Hematopoietic multipotent progenitor cell treated with erythropoietin and hydrocortisone succinate and interleukin-3 and kit ligand, for 4 days (in vitro differentiated cells): Measurements from ENCODE around the gene RBM17.
A peak's percentile ranks its signal among the peaks of the same experiment; 100 is the strongest.
"Not testable (repeated sequence)": the region's sequence is repeated elsewhere in the genome, so short reads cannot be mapped to it uniquely, and the experiment has no call there.

Experiments used
- DNase-seq: peaks from one replicate; pipeline ENCODE4 v3.0.0-alpha.2; 2015

RBM17 gene

GRCh38 chr10:6140141-6140841, 51.5 kb downstream of the RBM17 start:
- peak; percentile 35 for DNase-seq

GRCh38 chr10:6140965-6141295, 52.1 kb downstream of the RBM17 start:
- no peak for DNase-seq

DNA sequence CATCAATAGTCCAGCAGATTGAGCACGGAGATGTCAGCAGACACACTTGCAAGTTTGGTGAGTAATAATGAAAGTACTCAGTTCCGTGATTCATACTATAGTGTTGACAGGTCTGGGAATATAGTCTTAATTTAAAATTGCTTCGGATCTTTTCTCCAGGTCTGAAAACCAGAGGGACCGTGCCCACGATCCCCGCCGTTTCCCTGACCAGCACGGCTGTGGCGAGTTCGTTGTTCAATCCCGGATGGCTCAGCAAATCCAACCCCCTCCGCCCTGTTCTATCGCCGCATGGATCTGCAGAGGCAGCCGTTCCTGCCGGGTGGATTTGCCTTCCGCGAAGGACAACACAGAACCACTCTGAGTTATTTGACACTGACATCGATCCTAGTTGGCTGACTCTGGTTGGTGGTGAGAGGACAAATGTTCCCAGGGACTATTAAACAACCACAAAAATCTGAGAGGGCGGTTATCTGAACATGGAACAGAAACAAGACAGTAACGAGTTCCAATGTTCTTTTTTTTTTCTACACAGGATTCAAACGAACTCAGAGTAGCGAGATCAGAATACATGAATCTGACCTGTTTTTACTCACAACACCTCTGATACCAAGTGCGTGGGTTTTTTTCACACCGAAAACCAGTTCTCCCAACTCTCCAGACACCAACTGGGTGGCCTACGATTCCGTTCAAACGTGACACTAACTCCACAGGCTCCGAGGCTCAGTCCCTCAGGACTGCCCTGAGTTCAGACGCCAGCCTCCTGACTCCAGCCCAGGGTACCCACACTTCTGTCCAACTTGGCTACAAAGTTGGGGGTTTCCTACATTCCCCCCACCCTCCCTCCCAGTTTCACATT, 52.7 kb downstream of the RBM17 start:
- no peak for DNase-seq

GRCh38 chr10:6142186-6142585, 53.4 kb downstream of the RBM17 start:
- not testable (repeated sequence) for DNase-seq

GRCh38 chr10:6142644-6143043, 53.8 kb downstream of the RBM17 start:
- no peak for DNase-seq

DNA sequence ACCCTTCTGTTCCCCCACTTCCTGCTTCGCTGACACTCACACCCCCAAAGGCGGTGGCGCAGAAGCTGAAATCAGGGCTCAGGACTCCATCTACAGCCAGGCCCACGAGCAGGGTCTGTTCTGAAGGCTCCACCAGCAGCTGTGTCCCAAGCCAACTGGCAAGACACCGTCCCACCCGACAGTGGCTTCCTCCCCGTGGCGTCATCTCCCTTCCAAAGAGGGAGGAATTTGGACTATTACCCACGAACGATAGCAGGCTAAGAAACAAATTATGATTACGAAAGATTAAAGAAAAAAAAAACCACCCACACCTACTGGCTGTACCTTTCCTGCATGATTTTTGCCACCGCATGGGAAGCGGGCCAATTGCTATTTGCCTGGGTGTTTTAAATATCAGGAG, 54.3 kb downstream of the RBM17 start:
- DNase-seq, result no peak

GRCh38 chr10:6144406-6145165, 55.8 kb downstream of the RBM17 start:
- peak; percentile 95 for DNase-seq

DNA sequence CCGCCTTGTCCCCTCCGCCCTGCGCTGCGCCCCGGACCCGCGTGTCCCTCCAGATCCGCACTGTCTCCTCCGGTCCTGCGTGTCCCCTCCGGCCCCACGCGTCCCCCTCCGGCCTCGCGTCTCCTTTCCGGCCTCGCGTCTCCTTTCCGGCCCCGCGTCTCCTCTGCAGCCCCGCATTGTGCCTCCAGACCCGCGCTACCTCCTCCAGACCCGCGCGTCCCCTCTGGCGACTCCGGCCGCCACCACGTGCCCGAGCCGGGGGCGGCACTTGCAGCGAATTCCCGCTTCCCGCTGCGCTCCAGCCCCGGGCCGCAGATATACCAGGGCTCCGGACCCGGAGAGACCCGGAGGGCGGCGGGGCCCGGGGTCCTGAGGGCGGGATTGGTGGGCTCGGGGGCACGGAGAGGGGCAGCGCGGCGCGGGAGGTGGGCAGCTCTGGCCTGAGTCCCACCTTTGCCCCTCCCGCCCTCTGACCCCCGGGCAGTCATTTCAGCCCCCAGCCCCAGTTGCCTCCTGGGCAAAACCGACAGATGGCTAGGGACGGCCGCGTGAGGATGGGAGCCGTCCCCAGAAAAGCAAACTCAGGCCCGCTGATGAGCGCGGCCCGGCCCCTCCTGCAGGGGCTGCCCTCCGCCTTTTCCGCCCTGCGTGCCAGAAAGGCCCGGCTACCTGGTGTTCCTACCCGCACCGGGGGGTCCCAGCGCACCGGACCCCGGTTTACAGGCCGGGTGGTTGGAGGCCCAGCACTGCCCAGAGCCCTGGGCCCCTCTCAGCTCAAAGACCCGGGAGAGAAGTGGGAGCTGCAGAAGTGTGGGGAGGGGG, 56.5 kb downstream of the RBM17 start:
- DNase-seq, result peak; percentile 53

DNA sequence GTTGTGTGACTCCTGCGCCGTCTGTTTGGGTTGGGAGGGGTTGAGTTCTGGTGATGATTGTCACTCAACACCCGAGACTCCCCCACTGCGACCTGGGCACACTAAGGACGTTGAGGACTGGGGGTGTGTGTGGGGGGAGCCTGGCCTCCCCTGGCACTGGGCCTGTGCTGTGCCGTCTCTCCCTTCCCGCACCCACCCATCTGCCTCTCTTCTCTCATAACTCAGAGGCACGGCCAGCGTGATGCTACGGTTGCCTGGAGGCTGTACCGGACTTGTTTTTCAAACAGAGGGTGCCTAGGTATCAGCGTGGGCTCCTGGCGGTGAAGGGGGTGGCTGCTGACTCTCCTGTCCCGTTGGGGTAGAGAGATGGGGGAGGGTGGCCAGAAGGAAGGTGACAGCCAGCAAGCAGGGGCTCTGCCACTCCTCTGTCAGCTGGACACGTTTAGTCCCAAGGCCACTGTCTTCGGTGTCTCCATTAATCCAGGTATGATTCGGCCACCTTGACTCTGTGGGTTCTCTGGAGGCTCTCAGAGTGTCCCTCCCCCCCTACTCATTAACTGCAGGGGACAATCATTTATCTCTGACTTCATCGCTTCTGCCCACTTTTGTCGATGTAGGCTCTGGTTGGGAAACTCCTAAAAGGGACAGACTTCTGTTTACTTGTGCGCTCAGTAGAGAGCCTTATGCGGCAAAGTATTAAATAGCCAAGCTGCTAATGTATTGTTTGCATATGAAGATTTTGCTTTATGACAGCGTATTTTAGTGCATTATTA, 57.4 kb downstream of the RBM17 start:
- DNase-seq, result no peak

DNA sequence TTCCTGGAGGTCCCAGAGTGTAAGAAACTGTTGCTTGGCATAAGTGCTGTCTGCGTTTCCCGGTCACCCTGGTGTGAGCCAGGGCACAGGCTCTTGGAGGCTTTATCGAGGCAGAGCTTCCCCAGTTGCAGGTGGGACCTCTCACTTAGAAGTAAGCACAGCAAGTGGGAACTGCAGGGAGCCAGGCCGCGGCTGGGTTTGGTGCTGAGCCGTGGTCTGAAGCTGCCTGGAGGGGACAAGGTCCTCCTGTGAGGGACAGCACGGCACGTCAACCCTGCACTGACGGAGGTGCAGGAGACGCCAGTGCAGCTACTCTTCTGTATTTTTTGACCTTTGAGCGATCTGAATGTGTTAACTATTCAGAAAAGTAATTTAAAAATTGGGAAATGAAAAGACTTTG, 58.1 kb downstream of the RBM17 start:
- DNase-seq, result no peak

GRCh38 chr10:6148251-6148701, 59.4 kb downstream of the RBM17 start:
- DNase-seq, result peak; percentile 84

DNA sequence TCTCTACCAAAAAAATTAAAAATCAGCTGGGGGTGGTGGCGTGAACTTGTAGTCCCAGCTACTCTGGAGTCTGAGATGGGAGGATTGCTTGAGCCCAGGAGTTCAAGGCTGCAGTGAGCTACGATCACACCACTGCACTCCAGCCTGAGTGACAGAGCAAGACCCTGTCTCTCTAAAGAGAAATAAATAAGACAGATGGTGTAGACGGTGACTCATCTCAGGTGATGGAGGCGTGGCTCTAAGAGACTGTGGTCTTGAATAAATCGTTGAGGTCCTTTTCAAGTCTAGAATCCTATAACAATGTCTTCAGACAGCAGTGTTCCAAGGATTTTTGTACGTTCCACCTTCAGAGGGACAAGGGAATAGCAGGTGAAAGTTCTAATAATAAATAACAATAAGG, 60.1 kb downstream of the RBM17 start:
- DNase-seq, result no peak

DNA sequence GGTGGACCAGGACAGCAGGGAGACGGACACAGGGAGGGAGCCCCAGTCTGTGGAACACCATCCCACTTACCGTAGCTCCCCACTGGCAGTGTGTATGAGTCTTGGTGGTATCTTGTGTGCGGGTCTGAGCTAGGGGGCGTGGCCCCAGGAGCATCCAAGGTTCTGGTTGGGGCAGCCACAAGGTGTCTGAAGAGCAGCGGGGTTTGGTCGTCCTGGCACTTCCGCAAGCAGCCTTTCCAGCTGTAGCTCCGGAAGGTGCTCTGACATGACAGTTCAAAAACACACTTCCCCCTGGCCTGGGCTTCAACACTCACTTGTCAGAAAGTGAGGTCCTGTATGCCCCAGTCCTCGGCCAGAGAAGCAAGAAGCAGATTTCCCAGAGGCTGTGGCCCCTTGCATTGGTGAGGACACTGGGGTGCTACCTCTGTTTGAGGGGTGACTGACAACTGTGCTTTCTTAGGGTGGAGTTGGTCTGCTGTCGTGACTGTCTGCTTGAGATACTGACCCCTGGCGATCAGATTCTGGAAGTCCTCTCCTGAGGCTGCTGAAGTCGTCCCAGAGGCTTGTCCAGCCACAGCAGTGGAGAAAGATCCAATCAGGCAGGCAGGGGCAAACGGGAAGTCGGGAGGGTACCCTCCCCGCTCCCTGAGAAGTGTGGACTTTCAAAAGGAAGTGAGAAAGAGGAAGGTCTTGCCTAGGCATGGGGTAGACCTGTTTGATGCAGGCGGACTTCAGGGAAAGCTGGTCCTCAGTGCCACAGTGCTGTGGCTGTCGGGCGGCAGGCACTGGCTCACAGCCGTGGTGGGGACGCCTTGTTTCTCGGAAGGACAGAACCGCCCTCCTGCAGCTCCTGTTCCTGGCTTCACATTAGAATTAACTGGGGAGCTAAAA, 62.5 kb downstream of the RBM17 start:
- DNase-seq, result peak; percentile 91

GRCh38 chr10:6153845-6154244, 65.0 kb downstream of the RBM17 start:
- DNase-seq, result no peak

DNA sequence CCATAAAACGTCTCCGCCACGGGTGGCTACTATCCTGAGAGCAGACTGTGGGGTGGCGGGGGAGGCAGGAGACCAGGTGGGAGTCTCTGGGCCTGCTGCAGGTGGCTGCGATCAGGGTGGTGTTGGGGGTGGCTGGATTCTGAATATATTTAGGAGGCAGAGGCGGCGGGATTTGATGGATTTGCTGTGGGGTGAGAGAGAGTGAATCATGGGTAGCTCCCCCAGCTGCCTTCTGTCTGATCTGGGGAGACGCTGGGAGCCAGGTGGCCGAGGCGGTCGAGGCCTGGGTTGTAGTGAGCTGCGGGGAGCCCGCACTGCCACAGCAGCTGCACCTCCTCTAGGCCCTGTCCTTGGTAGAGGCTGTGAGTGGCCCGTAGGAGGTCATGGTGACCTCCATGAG, 65.7 kb downstream of the RBM17 start:
- DNase-seq, result no peak

DNA sequence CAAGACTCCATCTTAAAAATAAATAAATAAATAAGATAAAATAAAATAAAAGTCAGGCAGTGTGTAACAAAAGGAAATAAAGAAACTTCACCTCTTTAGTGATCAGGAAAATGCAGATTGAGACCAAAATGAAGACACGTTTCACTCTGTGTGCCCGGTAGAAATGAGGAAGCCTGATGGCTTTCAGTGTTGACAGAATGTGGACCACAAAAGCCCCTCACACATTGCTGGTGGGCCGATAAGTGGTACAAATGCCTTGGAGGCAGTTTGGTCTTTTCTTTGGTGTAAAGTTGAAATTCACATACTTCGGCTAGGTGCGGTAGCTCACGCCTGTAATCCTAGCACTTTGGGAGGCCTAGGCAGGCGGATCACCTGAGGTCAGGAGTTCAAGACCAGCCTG, 69.4 kb downstream of the RBM17 start:
- DNase-seq, result peak; percentile 34

DNA sequence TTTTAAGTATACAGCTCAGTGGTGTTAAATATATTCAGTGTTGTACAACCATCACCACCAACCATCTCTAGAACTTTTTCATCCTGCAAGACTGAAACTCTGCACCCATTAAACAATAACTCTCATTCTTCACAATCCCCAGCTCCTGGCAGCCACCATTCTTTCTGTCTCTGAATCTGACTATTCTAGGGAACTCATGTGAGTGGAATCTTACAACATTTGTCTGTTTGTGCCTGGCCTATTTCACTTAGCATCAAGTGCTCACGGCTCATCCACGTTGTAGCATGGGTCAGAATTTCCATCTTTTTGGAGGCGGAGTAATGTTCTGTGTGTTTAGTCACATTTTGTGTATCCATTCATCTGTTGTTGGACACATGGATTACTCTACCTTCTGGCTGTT, 73.1 kb downstream of the RBM17 start:
- no peak for DNase-seq

DNA sequence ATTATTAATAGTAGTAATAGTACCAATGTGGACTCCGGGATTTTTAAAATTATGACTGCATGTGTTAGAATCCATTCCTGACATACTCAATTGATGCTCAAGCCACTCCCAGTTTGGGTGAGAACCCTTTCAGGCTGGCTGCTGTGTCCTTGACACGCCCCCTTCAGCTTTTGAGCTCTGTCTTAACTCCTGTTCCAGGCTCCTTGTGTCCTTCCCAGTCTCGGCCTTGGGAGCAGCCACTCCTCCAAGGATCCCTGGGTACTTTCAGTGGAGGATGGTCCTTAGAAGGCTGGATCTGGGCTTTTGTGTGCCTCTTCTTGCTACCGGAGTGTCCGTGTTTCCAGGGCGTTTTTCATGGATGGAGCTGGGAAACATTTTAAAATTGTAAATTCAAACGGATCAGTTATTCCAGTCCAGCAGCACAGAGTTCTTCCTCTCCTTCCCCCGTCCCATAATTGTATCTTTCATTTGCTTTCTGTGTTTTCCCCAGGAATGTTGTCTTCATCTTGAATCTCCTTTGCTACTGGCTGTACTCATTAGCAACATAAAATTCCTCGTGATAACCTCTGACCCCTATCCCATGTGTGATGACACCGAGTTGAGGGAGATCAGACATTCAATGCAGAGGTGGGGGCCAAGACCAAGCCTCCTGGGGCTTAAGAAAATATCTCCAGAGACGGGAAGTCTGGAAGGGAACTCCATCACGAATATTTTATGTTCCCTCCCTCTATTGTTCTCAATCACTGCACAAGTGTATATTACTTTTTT, 73.9 kb downstream of the RBM17 start:
- no peak for DNase-seq

DNA sequence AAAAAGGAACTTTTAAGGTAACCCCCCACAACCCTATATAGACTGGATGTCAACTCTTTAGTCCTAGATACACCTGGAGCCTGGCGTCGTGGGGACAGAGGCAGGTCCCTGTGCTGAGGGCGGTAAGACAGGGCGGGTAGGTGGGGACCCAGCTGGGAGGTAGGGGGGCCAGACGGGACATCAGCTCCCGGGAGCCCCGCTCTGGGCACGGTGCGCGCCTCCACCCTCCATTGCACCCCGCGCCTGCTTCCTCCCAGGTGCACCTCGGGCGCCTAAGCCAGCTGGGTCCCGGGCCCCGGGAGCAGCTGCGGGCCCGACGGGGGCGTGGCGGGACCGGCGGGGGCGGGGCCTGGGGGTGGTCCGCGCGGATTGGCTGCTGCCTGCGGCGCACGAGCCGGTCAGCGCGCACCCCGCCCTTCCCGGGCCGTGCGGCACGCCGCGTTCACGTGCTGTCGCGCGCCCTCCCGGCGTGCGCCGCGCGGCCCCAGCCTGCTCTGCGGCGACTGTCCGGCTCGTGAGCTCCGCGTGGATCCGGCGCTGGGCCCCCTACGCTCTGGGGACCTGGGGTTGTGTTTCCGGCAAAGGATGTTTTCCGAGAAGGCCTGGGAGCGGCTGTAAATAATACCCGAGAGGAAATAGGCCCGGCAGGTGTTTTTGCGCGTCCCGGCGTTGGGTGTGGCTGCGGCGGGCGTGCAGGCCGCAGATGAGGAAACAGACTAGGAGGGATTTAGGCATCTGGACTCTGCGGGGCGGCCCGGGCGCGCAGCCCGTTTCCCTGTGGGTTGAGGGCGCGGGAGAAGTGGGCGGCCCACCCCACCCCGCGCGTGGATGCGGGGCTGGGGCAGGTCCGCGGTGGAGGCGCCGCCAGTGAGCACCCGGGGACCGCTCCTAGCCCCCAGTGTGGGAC, 74.8 kb downstream of the RBM17 start:
- peak; percentile 96 for DNase-seq
